Measurements from ENCODE around the gene TRAF7.

The TRAF7 gene

GRCh38 chr16:2151188-2152091 is 4.1 kb upstream of the TRAF7 start:
- POLR2A ChIA-PET, result interaction anchor here (0.6 to 1.9 kb wide), 7 partner anchors 11 to 187 kb away, joined by 3 to 7 read pairs (median 3); partner anchors contain the start of genes ECI1, NTHL1, RPS2 and TBL3
- DNase-seq (ENCODE audit: extremely low spot score), result no peak

GRCh38 chr16:2152695-2153506 is 2.7 kb upstream of the TRAF7 start:
- DNase-seq (ENCODE audit: extremely low spot score), result no peak
- CTCF ChIA-PET, result interaction anchor here (0.6 to 1.4 kb wide), 7 partner anchors 11 to 260 kb away, joined by 3 to 9 read pairs (median 4); partner anchors contain the start of gene ECI1
- POLR2A ChIA-PET, result interaction anchor here (0.7 to 2.7 kb wide), 11 partner anchors 9 to 188 kb away, joined by 3 to 16 read pairs (median 4); partner anchors contain the start of genes ECI1, PGP, PKD1 and RPS2
- TF ChIP-seq FOXA1 (IDR thresholded peaks at IDR 0.05) (no peak), BHLHE40 (IDR thresholded peaks at IDR 0.05; ENCODE audit: borderline replicate concordance) (no peak), FOXM1 (IDR thresholded peaks at IDR 0.05; ENCODE audit: borderline replicate concordance) (no peak), SUZ12 (IDR thresholded peaks at IDR 0.05) (no peak), ZNF384 (IDR thresholded peaks at IDR 0.05) (no peak), HDGF (IDR thresholded peaks at IDR 0.05; ENCODE audit: borderline replicate concordance) (no peak)

More at GRCh38 chr16:2151188-2152091, 4.1 kb upstream of the TRAF7 start:
- CTCF ChIA-PET, result interaction anchor here (0.8 to 1.6 kb wide), 4 partner anchors 11 to 148 kb away, joined by 3 to 6 read pairs (median 4); no protein-coding TSS in a partner anchor
- no peak for TF ChIP-seq LEF1 (IDR thresholded peaks at IDR 0.05; ENCODE audit: borderline replicate concordance)
- TF ChIP-seq CTBP1 (IDR thresholded peaks at IDR 0.05; ENCODE audit: borderline replicate concordance), result no peak
- TF ChIP-seq PKNOX1 (IDR thresholded peaks at IDR 0.05), result no peak
- TF ChIP-seq FOXK2 (IDR thresholded peaks at IDR 0.05), result no peak

GRCh38 chr16:2154533-2155090 is 970 bp upstream of the TRAF7 start:
- TF ChIP-seq TARDBP (IDR thresholded peaks at IDR 0.05) (no peak), ZNF384 (IDR thresholded peaks at IDR 0.05) (no peak), CTBP1 (IDR thresholded peaks at IDR 0.05; ENCODE audit: borderline replicate concordance) (no peak), L3MBTL2 (conservative IDR thresholded peaks at IDR 0.05) (peak; percentile 18), ELF4 (IDR thresholded peaks at IDR 0.05) (no peak)
- ChIA-PET POLR2A (interaction anchor here (0.5 to 2.7 kb wide), 38 partner anchors 8 to 316 kb away, joined by 3 to 40 read pairs (median 6); partner anchors contain the start of genes DNASE1L2, ECI1, GFER and MLST8), CTCF (interaction anchor here (1.3 kb wide), 1 partner anchor 14 kb away, joined by 5 read pairs; no protein-coding TSS in a partner anchor)
- DNase-seq (ENCODE audit: extremely low spot score), result no peak

- ChIA-PET CTCF (no interaction called here), POLR2A (interaction anchor here (0.6 to 2.7 kb wide), 53 partner anchors 7 to 381 kb away, joined by 3 to 40 read pairs (median 5); partner anchors contain the start of genes DNASE1L2, ECI1, GFER and MLST8)
- DNase-seq (ENCODE audit: extremely low spot score), result no peak
- TF ChIP-seq PKNOX1 (IDR thresholded peaks at IDR 0.05), result no peak
- TF ChIP-seq NFRKB (IDR thresholded peaks at IDR 0.05), result no peak
Measured at GRCh38 chr16:2155977-2156848, 631 bp downstream of the TRAF7 start.

- CTCF ChIA-PET, result no interaction called here
- TF ChIP-seq BHLHE40 (IDR thresholded peaks at IDR 0.05; ENCODE audit: borderline replicate concordance) (no peak), ELF4 (IDR thresholded peaks at IDR 0.05) (no peak), CTBP1 (IDR thresholded peaks at IDR 0.05; ENCODE audit: borderline replicate concordance) (no peak), FOXM1 (IDR thresholded peaks at IDR 0.05; ENCODE audit: borderline replicate concordance) (no peak), NFRKB (IDR thresholded peaks at IDR 0.05) (no peak), LEF1 (IDR thresholded peaks at IDR 0.05; ENCODE audit: borderline replicate concordance) (no peak), HDGF (IDR thresholded peaks at IDR 0.05; ENCODE audit: borderline replicate concordance) (no peak), ZNF384 (IDR thresholded peaks at IDR 0.05) (no peak), SUZ12 (IDR thresholded peaks at IDR 0.05) (no peak), L3MBTL2 (conservative IDR thresholded peaks at IDR 0.05) (no peak), TARDBP (IDR thresholded peaks at IDR 0.05) (no peak), SP1 (IDR thresholded peaks at IDR 0.05) (no peak), PKNOX1 (IDR thresholded peaks at IDR 0.05) (no peak), FOXK2 (IDR thresholded peaks at IDR 0.05) (no peak), ARNT (IDR thresholded peaks at IDR 0.05) (no peak), FOXA1 (IDR thresholded peaks at IDR 0.05) (no peak)
- DNase-seq (ENCODE audit: extremely low spot score), result no peak
- POLR2A ChIA-PET, result no interaction called here
Measured at GRCh38 chr16:2156849-2157224, 1.3 kb downstream of the TRAF7 start.

Data from HEK293T (cell line).